Left renal cortex interstitium (tissue), 4 donors: Measurements from ENCODE around the gene SHC3. TPM values are rescaled to one million over a fixed set of nuclear protein-coding genes. Genes with fewer than 3 reads are reported as not detected.

ENCODE experiments used
- DNase-seq, 4 donors: peaks; one replicate each; pipeline ENCODE4 v3.0.0-alpha.2; 2013; ENCODE audit warnings: low read depth in 4 of 4, low spot score in 2 of 4, missing footprints in 1 of 4
- polyA plus RNA-seq, 4 donors: library from polyadenylated mRNA; unstranded; fragments of 120-200 nt; gene quantifications; one replicate each; pipeline ENCODE4 v1.2.1, GENCODE V29; 2013; ENCODE audit not compliant: insufficient read length in 4 of 4

Gene SHC3
- polyA plus RNA-seq, 4 donors = 2.5 to 3.5 (median 2.9) TPM

GRCh38 chr9:89006996-89007967, 171.3 kb downstream of the SHC3 start:
- no peak for DNase-seq

- no peak for DNase-seq
Observed at GRCh38 chr9:89006267-89006666, 172.4 kb downstream of the SHC3 start.

- DNase-seq = no peak
Observed at GRCh38 chr9:89005323-89005722, 173.3 kb downstream of the SHC3 start.

- DNase-seq = no peak
Observed at GRCh38 chr9:89002987-89003386, 175.6 kb downstream of the SHC3 start.

GRCh38 chr9:89001917-89002540, 176.6 kb downstream of the SHC3 start:
- no peak for DNase-seq

GRCh38 chr9:89000973-89001916, 177.4 kb downstream of the SHC3 start:
- DNase-seq = peak in 2 of 4 donors; percentile 79 to 88

- DNase-seq = no peak
Observed at GRCh38 chr9:89000371-89000781, 178.2 kb downstream of the SHC3 start.

- no peak for DNase-seq
Observed at GRCh38 chr9:88998911-88999310, 179.7 kb downstream of the SHC3 start.

- no peak for DNase-seq
Observed at GRCh38 chr9:88998503-88998902, 180.1 kb downstream of the SHC3 start.

GRCh38 chr9:88997646-88998045, 181.0 kb downstream of the SHC3 start:
- DNase-seq = no peak

- DNase-seq = no peak
Observed at GRCh38 chr9:88996921-88997235, 181.7 kb downstream of the SHC3 start.

- DNase-seq = no peak
Observed at GRCh38 chr9:88996046-88996920, 182.3 kb downstream of the SHC3 start.

- DNase-seq = no peak
Observed at GRCh38 chr9:88995627-88996026, 183.0 kb downstream of the SHC3 start.

GRCh38 chr9:88995200-88995577, 183.4 kb downstream of the SHC3 start:
- DNase-seq = no peak

GRCh38 chr9:88994469-88995199, 184.0 kb downstream of the SHC3 start:
- no peak for DNase-seq

GRCh38 chr9:88993871-88994460, 184.7 kb downstream of the SHC3 start:
- DNase-seq = no peak

- DNase-seq = no peak
Observed at GRCh38 chr9:88993327-88993726, 185.3 kb downstream of the SHC3 start.

- DNase-seq = no peak
Observed at GRCh38 chr9:88992556-88992955, 186.1 kb downstream of the SHC3 start.
